Activated CD4-positive, CD25-positive, alpha-beta regulatory T cell treated with anti-CD3 and anti-CD28 coated beads, Interleukin-2, amount 50 U/mL, for 72 hours (primary cell): ENCODE measurements around the gene CEP350.
"Not testable (repeated sequence)": the region's sequence is repeated elsewhere in the genome, so short reads cannot be mapped to it uniquely, and the experiment has no call there.

ENCODE experiments used
- DNase-seq: peaks from one replicate; pipeline ENCODE4 v3.0.0; 2021

The CEP350 gene

DNA sequence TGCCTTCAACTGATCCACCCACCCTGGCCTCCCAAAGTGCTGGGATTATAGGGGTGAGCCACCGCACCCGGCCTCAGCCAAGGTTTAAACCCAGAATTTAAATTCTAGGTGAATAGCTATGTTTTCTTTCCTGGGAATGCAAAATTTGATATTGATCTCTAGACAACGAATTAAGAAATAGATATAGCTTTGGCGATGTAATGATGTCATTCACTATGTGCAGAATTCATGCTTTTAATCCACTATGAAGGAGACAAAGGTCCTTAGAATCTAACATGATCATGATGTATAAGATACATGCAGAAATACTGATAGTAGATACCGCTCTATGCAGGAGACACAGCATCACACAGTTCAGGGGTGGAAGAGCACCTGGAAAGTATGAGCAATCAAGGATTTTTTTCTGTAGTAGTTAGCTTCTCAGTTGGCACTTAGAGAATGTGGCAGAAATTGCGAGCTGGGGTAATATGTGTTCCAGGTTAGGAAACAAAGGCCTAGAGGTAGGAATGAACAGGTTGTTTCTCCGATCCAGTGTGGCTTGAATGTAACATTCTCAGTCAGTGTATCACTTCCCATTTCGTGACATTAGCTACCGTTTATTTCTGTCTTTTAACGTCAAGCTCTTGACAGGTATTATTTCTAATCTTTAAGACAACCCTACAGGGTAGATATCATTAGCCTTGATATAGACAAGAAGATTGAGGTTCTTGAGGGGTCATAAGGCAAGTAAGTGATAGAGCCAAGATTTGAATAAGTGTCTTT is 3.0 kb upstream of the CEP350 start:
- DNase-seq = no peak

DNA sequence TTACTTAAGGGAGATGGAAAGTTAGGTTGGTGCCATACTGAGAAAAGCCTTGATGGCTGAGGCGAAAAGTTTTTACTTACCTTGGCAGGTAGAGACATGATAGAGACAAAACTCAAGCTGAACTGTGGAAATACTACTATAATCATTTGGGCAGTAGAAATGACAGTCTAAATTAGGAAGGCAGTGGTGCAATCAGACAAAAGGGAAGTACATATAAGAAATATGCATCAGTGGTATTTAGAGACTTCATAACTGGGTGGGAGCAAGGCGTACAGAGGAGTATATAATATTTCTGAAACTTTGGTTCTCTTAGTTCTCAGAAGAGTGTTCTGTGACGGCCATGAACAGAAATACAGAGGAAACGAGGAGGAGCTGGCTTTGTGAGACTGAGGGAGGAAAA is 2.4 kb upstream of the CEP350 start:
- no peak for DNase-seq

DNA sequence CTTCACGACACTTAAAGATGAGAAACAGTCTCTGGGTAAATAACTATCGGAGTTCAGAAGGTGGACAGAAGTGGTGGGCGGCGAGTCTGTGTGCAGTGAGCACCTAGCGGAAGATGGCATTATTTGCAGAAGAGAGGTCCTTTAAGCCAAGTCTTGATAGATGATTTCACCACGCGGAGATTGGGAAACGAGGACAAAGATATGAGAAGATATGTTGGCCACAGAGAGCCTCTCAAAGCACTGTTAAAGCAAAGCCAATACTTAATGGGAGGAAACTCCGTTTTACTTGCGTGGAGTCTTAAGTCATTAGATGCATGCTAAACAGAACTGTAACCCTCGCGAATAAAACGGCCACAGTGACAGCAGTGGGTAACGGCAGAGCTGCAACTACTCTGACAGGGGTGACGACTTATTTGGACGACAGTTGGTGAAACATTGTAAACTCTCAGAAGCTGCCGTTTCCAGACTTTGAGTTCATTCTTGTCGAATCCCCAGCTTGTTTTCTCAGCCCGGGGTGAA is 577 bp upstream of the CEP350 start:
- peak; percentile 37 for DNase-seq

DNA sequence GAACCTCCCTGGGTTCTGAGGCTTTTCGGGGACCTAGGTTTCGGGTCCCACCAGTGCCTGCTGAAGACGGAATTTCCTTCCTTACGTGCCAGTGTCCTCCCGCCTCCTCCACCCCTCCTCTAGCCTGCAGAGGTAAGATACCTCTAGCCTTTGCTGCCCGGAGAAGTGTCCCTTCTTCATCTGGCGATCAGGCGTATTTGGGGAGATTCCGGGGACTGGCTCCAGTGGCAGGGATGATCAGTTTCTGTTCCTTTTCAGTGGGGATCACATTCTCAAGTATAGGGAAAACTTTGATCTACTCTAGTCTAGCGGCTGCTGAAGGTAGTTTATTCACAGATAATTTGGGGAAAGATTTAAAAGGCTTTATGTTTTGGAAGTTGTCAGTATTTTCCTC is 674 bp downstream of the CEP350 start:
- DNase-seq = no peak

DNA sequence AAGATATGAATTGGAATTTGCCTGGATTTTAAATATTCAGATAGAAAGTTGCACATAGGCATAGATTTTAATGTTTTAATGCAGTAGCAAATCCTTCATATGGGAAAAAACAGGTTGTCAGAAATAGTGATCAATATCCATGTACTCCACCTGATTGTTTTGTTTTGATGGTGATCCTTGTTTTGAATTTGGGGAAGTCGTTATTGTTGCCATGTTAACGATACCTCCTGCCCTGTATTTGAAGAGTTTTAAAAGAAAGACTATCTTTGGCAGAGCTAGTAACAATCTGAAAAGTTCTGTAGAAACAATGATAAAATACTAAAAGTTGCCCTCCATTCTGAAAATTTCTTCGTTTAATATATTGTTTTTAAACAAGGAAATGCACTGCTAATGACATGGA is 1.1 kb downstream of the CEP350 start:
- DNase-seq = no peak

DNA sequence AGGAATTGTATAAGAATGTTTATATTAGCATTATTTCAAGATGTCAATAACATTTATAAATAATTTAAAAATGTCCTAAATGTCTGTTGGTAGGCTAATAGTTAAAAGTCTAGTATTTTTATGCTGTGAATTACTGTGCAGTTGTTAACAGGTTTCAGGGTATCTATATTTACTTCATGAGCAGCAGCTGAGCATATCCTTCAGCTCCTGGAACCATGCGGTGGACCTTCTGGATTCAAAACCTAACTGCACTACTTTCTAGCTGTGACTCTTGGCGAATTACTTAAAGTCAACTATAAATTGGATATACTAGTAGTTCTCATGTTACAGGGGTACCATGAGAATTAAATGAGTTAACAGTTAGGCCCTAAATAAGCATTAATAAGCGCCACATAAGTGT is 3.7 kb downstream of the CEP350 start:
- DNase-seq = no peak

DNA sequence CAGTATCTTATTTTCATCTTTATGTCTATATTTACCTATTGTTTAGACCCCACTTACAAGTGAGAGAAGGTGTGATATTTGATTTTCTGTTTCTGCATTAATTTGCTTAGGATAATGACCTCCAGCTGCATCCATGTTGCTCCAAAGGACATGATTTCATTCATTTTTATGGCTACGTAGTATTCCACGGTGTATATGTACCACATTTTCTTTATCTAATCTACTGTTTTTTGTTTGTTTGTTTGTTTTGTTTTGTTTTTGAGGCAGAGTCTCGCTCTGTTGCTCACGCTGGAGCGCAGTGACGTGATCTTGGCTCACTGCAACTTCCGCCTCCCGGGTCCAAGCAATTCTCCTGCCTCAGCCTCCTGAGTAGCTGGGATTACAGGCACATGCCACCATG is 7.6 kb downstream of the CEP350 start:
- DNase-seq = not testable (repeated sequence)

DNA sequence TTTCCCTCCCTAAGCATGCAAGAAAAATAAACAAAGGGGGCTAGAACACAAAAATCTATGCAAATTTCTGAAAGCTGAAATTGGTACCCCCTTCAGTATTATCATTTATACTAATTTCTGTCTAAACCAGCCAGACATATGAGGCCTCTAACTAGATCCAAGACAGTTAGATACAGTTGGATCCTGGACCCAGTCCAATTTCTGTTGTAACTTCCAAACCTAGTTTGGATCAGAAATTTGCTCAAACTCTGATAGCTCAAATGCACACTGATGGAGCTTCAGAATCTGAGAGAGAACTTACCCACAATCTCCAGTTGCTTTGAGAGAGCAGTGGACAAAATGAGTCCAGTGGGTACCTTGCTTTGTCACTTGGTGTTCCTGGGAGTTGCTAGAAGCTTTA is 11.9 kb downstream of the CEP350 start:
- DNase-seq = no peak

DNA sequence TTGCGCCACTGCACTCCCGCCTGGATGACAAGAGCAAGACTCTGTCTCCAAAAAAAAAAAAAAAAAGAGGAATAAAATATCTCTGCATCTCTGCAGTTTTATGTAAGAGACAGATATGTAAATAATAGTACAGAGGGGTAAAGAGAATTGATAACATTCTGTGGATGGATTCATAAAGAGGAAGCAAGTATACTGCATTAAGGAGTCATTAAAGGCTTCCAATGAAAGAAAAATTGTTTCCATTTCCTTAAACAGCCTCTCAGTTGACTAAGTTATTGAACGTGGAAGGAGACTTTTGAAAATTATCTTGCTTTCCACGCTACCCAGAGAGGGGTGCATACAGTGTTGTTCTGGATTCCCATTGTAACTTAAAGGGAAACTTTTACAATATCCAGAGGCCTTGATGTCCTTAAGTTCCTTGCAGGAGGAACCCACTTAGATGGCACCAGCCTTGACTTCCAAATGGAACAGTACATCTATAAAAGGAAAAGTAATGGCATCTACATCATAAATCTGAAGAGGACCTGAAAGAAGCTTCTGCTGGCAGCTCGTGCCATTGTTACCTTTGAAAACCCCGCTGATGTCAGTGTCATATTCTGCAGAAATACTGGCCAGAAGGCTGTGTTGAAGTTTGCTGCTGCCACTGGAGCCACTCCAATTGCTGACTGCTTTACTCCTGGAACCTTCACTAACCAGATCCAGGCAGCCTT is 13.8 kb downstream of the CEP350 start:
- DNase-seq = no peak

DNA sequence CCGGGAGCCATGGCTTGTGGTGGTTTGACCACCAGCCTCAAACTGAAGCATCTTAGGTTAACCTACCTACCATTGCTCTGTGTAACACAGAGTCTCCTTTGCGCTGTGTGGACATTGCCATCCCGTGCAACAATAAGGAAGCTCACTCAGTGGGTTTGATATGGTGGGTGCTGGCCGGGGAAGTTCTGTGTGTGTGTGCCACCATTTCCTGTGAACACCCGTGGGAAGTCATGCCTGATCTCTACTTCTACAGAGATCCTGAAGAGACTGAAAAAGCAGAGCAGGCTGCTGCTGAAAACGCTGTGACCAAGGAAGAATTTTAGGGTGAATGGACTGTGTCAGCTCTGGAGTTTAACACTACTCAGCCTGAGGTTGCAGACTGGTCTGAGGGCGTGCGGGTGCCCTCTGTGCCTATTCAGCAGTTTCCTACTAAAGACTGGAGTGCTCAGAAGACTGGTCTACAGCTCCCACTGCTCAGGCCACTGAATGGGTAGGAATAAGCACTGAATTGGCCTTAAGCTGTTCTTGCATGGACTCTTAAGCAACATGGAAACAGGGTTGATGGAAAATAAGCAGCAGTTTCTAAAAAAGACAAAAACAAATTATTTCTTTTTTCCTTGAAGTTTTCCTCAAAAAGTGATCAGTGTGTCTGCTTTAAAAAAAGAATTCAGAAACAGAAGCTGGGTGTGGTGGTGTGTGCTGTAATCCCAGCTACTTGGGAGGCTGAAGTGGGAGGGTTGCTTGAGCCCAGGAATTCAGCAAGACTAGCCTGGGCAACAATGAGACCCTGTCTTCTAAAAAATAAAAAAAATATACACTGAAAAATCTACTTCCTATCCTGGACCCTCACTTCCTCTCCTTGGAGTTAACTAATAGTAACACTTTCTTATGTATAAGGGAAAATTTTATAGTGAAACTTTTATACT is 14.6 kb downstream of the CEP350 start:
- DNase-seq = no peak

DNA sequence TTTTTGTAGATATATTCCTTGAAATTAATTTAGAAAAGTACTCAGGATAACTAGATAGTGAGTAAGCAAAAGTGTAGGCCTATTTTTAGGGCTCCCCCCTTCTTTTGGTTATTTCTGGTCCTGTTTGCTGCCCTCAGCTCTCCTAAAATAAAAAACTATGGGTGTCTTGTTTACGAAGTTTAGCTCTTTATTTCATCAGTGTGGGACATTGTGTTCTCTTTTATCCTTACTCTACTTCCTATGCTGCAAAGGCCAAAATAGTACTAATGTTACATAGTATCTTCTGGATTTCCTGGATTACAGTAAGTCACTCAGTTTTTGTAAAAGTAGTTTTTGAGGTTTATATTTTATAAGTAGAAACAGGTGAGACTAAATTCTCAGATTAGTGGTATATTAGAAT is 15.4 kb downstream of the CEP350 start:
- no peak for DNase-seq

DNA sequence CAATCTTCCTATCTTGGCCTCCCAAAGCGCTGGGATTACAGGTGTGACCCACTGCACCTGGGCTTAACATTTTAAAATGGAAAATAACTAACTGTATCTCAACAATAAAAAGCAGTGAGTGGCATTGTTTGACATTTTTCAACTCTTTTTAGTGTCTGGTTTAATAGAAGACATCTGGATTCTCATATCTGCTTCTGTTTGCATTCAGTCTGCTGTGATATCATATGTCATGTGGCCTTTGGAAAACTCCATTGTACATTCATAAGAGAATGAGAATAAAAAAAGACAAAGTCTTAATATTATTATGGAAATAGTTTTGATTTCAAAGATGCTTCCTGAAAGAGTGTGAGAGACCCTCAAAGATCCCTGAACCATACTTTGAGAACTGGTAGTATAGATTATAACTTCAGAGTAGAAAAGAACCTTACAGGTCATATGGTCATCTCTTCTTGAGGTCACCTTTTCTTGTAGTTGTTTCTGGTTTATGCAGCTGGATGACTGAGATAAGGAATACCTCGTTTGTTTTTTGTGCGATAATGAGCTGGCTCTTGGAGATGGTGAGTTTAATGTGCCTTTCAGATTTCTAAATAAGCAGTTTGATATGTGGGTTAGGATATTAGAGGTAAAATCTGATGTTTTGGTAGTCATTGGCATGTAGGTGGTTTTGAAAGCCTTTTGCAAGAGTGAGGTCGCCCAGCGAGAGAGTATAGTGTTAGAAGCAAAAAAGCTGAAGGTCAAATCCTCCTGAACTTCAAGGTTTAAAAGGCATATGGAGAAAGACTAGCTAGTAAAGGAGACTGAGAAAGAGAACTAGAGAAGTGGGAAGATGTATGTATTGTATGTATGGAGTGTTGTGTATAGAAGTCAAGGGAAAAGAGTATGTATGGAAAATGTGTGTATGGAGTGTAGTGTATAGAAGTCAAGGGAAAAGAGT is 17.2 kb downstream of the CEP350 start:
- DNase-seq = no peak

DNA sequence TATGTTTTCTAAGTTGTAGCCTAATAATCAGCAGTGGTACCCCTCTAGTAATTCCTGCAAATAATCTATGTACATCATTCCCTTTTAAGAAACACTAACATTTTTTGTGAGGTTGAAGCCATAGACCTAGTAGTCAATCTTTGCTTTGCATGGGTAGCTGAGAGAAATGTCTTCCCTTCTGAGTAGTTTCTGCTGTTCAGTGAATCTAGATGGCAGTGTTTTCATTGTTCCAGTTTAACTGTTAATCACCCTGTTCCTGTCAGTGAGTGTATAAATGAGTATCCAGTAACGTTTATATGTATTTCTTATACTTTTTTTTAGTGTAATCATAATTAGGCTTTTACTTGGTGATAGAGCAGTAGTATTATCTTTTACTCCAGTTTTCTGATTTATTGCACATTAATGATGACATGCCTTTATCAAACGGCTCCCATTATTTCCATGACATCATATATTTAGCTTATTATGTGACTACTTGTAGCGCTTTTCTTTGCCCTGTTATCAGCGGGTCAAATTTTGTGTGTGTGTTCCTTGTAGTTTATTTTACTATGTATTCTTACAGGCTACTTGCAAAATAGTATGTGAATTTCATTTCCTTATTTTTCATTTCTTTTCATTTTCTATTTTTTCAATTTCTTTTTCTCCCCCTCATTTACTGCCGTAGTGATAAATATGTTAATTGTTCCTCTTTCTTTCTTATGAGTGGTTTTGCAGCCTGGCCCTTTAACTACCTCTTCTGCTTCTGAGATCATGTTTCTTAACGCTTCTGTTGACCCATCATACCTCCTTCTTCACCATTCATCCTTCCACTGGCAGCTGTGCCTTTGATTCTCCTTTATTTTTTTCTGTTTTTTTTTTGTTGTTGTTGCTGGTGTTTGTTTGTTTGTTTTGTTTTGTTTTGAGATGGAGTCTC is 18.8 kb downstream of the CEP350 start:
- no peak for DNase-seq

DNA sequence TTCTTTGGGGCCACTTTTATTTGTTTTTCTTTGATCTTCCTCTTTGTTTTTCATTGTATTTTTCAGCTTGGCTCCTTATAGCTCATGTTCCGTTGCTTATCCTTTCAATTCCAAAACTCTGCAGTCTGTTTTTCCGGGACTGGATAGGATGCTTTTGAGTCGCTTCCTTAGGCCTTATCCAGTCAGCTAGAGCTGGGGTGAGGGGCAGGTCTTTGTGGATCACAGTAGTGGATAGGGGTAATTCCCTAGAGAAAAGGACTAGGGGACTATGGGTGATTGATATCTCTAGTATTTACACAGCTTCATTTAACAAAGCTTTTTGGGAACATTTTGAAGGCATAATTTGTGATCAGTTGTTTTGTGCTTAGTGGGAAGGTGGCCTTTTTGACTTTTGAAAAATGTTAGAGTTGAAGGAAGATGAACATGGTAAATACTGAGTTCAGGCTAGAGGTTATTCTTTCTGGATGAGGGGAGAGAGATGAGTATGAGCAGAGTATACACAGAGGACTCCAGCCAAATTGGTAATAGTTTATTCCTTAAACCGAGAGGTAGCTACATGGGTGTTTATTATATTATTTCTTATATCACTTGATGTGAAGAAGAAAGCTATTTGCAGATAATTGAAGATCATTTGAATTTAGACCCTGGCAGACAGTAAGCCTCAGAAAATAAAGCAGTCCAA is 22.5 kb downstream of the CEP350 start:
- no peak for DNase-seq

DNA sequence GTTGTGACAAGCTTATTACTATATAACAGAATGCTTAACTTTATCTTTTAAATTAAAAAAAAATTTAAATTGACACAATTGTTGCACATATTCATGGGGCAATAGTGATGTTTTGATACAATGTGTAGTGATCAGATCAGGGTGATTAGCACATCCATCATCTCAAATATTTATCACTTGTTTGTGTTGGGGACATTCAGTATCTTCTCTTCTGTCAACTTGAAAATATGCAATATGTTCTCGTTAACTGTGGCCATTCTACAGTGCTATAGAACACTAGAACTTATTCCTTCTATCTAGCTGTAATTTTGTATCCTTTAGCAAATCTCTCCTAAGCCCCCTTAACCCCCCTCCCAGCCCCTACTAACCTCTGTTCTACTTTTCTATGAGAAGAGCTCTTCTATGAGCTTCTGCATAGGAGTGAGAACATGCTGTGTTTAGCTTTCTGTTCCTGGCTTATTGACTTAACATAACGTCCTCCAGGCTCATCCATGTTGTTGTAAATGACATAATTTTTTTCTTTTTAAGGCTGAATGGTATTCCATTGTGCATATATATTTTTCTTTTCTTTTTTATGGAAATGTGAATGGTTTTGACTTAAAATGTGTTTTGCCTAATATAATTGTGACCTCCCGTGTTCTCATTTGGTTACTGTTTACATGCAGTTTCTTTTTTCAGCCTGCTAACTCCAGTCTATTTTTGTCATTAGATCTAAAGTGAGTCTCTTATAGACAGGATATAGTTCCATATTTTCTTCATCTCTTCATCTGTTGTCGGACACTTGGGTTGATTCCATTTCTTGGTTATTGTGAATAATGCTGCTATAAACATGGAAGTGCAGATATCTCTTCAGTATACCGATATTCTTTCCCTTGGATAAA is 23.8 kb downstream of the CEP350 start:
- DNase-seq = no peak

DNA sequence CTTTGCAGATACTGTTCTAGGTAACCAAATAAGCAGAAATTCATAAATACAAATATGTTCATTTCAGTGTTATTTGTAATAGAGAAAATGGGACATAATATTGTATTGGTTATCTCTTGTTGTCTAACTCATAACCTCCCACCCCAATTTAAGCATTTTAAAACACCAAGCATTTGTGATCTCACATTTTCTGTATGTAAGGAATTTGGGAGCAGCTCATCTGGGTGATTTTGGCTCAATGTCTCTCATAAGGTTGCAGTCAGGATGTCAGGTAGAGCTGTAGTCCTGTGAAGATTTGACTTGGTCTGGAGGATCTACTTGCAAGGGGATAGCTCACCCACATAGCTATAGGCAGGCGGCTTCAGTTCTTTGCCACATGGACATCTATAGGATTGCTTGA is 29.5 kb downstream of the CEP350 start:
- DNase-seq = no peak

DNA sequence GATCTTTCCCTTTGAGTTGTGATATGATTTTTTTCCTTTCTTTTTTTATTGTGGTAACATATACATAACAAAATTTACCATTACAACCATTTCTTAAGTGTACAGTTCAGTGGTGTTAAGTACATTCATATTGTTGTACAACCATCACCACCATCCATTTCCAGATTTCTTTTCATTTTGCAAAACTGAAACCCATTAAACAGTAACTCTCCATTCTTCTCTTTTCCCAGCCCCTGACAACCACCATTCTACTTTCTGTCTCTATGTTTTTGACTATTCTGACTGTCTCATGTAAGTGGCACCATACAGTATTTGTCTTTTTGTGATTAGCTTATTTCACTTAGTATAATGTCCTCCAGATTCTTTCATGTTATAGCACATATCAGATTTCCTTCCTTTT is 30.3 kb downstream of the CEP350 start:
- DNase-seq = no peak

DNA sequence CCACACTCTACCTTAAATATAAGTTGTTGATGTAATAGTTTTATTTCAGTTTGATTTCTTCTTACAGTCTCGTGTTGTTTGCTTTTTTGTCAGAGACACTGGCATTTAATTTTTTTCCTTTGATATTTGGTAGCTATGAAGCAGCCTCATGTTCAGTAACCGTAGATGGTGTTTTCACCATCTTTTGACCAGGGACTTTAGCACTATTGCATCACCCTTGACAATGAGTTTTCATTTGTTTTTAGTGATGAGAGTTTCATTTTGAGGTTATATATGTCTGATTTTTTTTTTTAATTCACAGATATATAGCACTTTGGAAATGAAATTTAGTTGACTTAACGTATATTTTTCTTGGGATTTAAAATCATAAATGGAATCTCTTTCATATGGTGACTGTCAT is 36.2 kb downstream of the CEP350 start:
- no peak for DNase-seq

DNA sequence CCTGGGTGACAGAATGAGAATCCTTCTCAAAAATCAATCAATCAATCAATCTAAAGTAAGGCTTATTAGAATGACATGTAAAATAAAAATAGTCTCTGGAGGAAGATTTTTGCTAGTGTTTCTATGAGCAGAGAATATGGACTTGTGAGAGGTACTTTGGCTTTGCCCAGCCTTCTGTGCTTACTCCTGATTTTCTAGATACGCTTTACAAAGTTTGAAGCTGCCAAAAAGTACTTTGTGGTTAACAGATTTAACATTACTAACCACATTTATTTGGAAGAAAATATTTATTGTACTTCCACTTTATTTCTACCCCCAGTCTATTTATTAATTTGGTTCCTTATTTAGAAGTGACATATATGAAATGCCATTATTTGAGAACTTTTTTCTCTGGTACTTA is 41.0 kb downstream of the CEP350 start:
- DNase-seq = no peak
